MCF 10A (cell line): ENCODE data around the gene ARL15. TPM values are rescaled to one million over a fixed set of nuclear protein-coding genes. Genes with fewer than 3 reads are reported as not detected.

Experiments used
- BruUV-seq: library from RNA; stranded (reverse); fragments of 400-500 nt; replicated peaks from 2 replicates; lab custom pipeline; 2021; lab: Mats Ljungman, UMichigan
- CTCF ChIA-PET: fragments of 300-600 bp; sonication (Branson Sonifier 250); formaldehyde crosslinking; extraction: SDS; loops from one replicate; lab custom pipeline; 2021; ENCODE audit warnings: antibody characterized with exemption, inconsistent platforms; lab: Yijun Ruan, JAX
- POLR2A ChIA-PET: fragments of 300-600, 350-650 bp; sonication (Branson Sonifier 250); formaldehyde crosslinking; extraction: SDS; loops from one replicate; lab custom pipeline; 2020; ENCODE audit warnings: antibody characterized with exemption, inconsistent platforms; lab: Yijun Ruan, JAX
- DNase-seq: peaks from one replicate; pipeline ENCODE4 v3.0.0-alpha.2; 2018; ENCODE audit not compliant: unreplicated experiment
- H3K27ac Mint-ChIP-seq: one replicate; pipeline ENCODE4 v1.8.0; 2022; ENCODE audit warnings: mild to moderate bottlenecking, low read depth, mixed read lengths; ENCODE audit not compliant: unreplicated experiment
- H3K27me3 Mint-ChIP-seq: one replicate; pipeline ENCODE4 v1.8.0; 2022; ENCODE audit warnings: mixed read lengths; ENCODE audit not compliant: insufficient read depth, unreplicated experiment
- H3K36me3 Mint-ChIP-seq: one replicate; pipeline ENCODE4 v1.8.0; 2022; ENCODE audit warnings: mild to moderate bottlenecking, moderate library complexity, mixed read lengths; ENCODE audit not compliant: insufficient read depth, unreplicated experiment
- H3K4me1 Mint-ChIP-seq: one replicate; pipeline ENCODE4 v1.8.0; 2022; ENCODE audit warnings: mixed read lengths; ENCODE audit not compliant: insufficient read depth, unreplicated experiment
- H3K4me3 Mint-ChIP-seq: one replicate; pipeline ENCODE4 v1.8.0; 2022; ENCODE audit warnings: mild to moderate bottlenecking, moderate library complexity, mixed read lengths; ENCODE audit not compliant: unreplicated experiment
- H3K9me3 Mint-ChIP-seq: one replicate; pipeline ENCODE4 v1.8.0; 2022; ENCODE audit warnings: mixed read lengths; ENCODE audit not compliant: unreplicated experiment
- CTCF ChIP-seq: fragments of 200-600 bp; IDR thresholded peaks from one replicate; pipeline ENCODE4 v1.8.0; 2022; ENCODE audit warnings: antibody characterized with exemption, mild to moderate bottlenecking; ENCODE audit not compliant: unreplicated experiment
- intact Hi-C: fragments of 100-400 bp; cut with micrococcal nuclease; formaldehyde crosslinking; loops from 2 replicates; pipeline ENCODE4 v1.14.1; 2022
- total RNA-seq: library from RNA; stranded (reverse); gene quantifications from 2 replicates; pipeline ENCODE4 v1.2.3, GENCODE V29; 2022

Gene ARL15
- total RNA-seq, 1 experiment from 2014 or later = 11.3 TPM

- intact Hi-C loops = no loop called here
- no peaks in the 10 kb centered on the region for H3K36me3 Mint-ChIP-seq
- CTCF ChIA-PET = interaction anchor here (0.6 kb wide), 1 partner anchor 616 kb away, joined by 3 read pairs; the partner anchor contains the start of gene NDUFS4
These were observed 134.1 kb downstream of the ARL15 start for GRCh38 chr5:54176066-54176830.

GRCh38 chr5:54173251-54173650, 137.1 kb downstream of the ARL15 start:
- no peak overlapping the region for H3K4me3 Mint-ChIP-seq
- H3K4me1 Mint-ChIP-seq = no peaks in the 10 kb centered on the region
- no peaks in the 10 kb centered on the region for H3K27me3 Mint-ChIP-seq
- DNase-seq = no peak
- H3K27ac Mint-ChIP-seq = no peak overlapping the region
- TF ChIP-seq CTCF = no peak
- H3K36me3 Mint-ChIP-seq = no peaks in the 10 kb centered on the region
- POLR2A ChIA-PET = no interaction called here
- intact Hi-C loops = no loop called here
- no TSS peak for BruUV-seq
- CTCF ChIA-PET = no interaction called here
- H3K9me3 Mint-ChIP-seq = peaks cover 7% of the 10 kb centered on the region

More at GRCh38 chr5:54176066-54176830, 134.1 kb downstream of the ARL15 start:
- BruUV-seq = no TSS peak
- Mint-ChIP-seq H3K27ac (no peak overlapping the region), H3K27me3 (no peaks in the 10 kb centered on the region), H3K4me1 (no peaks in the 10 kb centered on the region), H3K4me3 (no peak overlapping the region), H3K9me3 (peaks cover 7% of the 10 kb centered on the region)
- TF ChIP-seq CTCF = no peak
- POLR2A ChIA-PET = interaction anchor here (0.7 kb wide), 1 partner anchor 471 kb away, joined by 3 read pairs; no protein-coding TSS in a partner anchor
- DNase-seq = no peak

GRCh38 chr5:54171645-54172384, 138.6 kb downstream of the ARL15 start:
- BruUV-seq = no TSS peak
- Mint-ChIP-seq H3K9me3 (peaks cover 7% of the 10 kb centered on the region), H3K36me3 (no peaks in the 10 kb centered on the region), H3K27ac (no peak overlapping the region), H3K4me3 (no peak overlapping the region), H3K27me3 (no peaks in the 10 kb centered on the region), H3K4me1 (no peaks in the 10 kb centered on the region)
- peak; percentile 44 for DNase-seq
- no peak for TF ChIP-seq CTCF
- POLR2A ChIA-PET = interaction anchor here (0.9 kb wide), 1 partner anchor 24 kb away, joined by 3 read pairs; no protein-coding TSS in a partner anchor
- CTCF ChIA-PET = no interaction called here
- intact Hi-C loops = no loop called here

GRCh38 chr5:54165687-54166086, 144.7 kb downstream of the ARL15 start:
- no peak for DNase-seq
- CTCF ChIA-PET = no interaction called here
- peaks cover 7% of the 10 kb centered on the region for H3K36me3 Mint-ChIP-seq

More at GRCh38 chr5:54165687-54166086, 144.7 kb downstream of the ARL15 start:
- BruUV-seq = no TSS peak
- TF ChIP-seq CTCF = no peak
- Mint-ChIP-seq H3K4me1 (no peaks in the 10 kb centered on the region), H3K27me3 (no peaks in the 10 kb centered on the region), H3K27ac (no peak overlapping the region), H3K9me3 (no peaks in the 10 kb centered on the region), H3K4me3 (no peak overlapping the region)
- POLR2A ChIA-PET = no interaction called here
- intact Hi-C loops = no loop called here
